ENCODE results near the gene CKS2.

The CKS2 gene

GRCh38 chr9:89358985-89359384 is 48.0 kb downstream of the CKS2 start:
- in situ Hi-C loops (cut with MboI; ENCODE audit: low sequenced_read_pairs, unreplicated experiment): no loop called here
- no peak for DNase-seq (ENCODE audit: low spot score)
- TF ChIP-seq CTCF (IDR thresholded peaks at IDR 0.05; ENCODE audit: borderline replicate concordance, control extremely low read depth, extremely low read depth, insufficient read depth, missing control alignments): no peak

- TF ChIP-seq CTCF (IDR thresholded peaks at IDR 0.05; ENCODE audit: borderline replicate concordance, control extremely low read depth, extremely low read depth, insufficient read depth, missing control alignments): no peak
- DNase-seq (ENCODE audit: low spot score): no peak
- in situ Hi-C loops (cut with MboI; ENCODE audit: low sequenced_read_pairs, unreplicated experiment): no loop called here
Observed at GRCh38 chr9:89359751-89360261, 48.8 kb downstream of the CKS2 start.

- no peak for TF ChIP-seq CTCF (IDR thresholded peaks at IDR 0.05; ENCODE audit: borderline replicate concordance, control extremely low read depth, extremely low read depth, insufficient read depth, missing control alignments)
- DNase-seq (ENCODE audit: low spot score): no peak
- in situ Hi-C loops (cut with MboI; ENCODE audit: low sequenced_read_pairs, unreplicated experiment): no loop called here
Observed at GRCh38 chr9:89360465-89360864, 49.5 kb downstream of the CKS2 start.

GRCh38 chr9:89361031-89361430 is 50.0 kb downstream of the CKS2 start:
- no peak for DNase-seq (ENCODE audit: low spot score)
- in situ Hi-C loops (cut with MboI; ENCODE audit: low sequenced_read_pairs, unreplicated experiment): no loop called here
- no peak for TF ChIP-seq CTCF (IDR thresholded peaks at IDR 0.05; ENCODE audit: borderline replicate concordance, control extremely low read depth, extremely low read depth, insufficient read depth, missing control alignments)

- TF ChIP-seq CTCF (IDR thresholded peaks at IDR 0.05; ENCODE audit: borderline replicate concordance, control extremely low read depth, extremely low read depth, insufficient read depth, missing control alignments): no peak
- no peak for DNase-seq (ENCODE audit: low spot score)
- in situ Hi-C loops (cut with MboI; ENCODE audit: low sequenced_read_pairs, unreplicated experiment): no loop called here
Observed at GRCh38 chr9:89361816-89362646, 51.0 kb downstream of the CKS2 start.

- TF ChIP-seq CTCF (IDR thresholded peaks at IDR 0.05; ENCODE audit: borderline replicate concordance, control extremely low read depth, extremely low read depth, insufficient read depth, missing control alignments): no peak
- DNase-seq (ENCODE audit: low spot score): no peak
- in situ Hi-C loops (cut with MboI; ENCODE audit: low sequenced_read_pairs, unreplicated experiment): no loop called here
Observed at GRCh38 chr9:89362647-89363310, 51.8 kb downstream of the CKS2 start.
